HK-2 (cell line): ENCODE measurements around the gene RALGAPA2.

ENCODE experiments used
- DNase-seq: peaks from one replicate; pipeline ENCODE4 v3.0.0-alpha.2; 2018; ENCODE audit not compliant: unreplicated experiment

The RALGAPA2 gene

GRCh38 chr20:20630551-20630950 is 81.9 kb downstream of the RALGAPA2 start:
- DNase-seq = no peak

- no peak for DNase-seq
Observed at GRCh38 chr20:20629556-20630188, 82.8 kb downstream of the RALGAPA2 start.

GRCh38 chr20:20628314-20628713 is 84.1 kb downstream of the RALGAPA2 start:
- DNase-seq = no peak

GRCh38 chr20:20627471-20627870 is 85.0 kb downstream of the RALGAPA2 start:
- no peak for DNase-seq

- DNase-seq = no peak
Observed at GRCh38 chr20:20624914-20625313, 87.5 kb downstream of the RALGAPA2 start.

GRCh38 chr20:20621195-20621594 is 91.2 kb downstream of the RALGAPA2 start:
- DNase-seq = no peak

DNA sequence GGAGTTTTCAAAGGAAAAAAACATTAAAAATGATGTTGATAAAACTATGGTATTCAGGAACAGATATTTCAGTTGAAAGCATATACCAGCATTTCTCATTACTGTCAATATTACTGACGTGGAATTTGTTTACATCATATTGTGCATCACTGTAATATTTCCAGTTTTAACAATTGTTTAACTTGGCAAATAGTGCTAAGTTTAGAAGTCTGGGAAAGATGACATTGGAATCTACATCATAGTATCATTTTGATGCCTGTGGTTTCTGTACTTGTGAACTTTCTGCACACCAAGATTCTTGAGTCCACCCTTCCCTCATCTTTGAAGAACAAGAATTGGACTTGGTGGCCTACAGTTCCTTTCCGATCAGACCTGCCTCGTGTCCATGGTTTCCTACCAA is 98.1 kb downstream of the RALGAPA2 start:
- no peak for DNase-seq

DNA sequence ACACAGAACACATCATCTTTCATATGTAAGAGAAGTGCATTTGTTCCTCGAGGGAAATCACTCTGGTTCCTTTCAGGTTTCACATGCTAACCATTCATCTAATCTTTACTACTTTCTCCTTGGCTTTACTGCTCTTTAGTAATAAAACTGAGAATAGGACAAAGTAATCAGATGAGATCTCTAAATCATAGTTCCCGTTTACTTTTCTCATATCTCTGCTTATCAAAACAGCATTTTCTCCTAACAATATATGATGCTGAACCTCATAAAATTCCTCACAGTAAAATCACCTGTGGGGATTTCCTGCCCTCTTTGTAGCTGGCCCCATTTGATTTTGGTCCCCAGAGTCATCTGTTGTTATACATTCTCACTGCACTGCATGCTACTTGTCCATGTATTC is 100.2 kb downstream of the RALGAPA2 start:
- no peak for DNase-seq

GRCh38 chr20:20611167-20611566 is 101.3 kb downstream of the RALGAPA2 start:
- no peak for DNase-seq

GRCh38 chr20:20609522-20609921 is 102.9 kb downstream of the RALGAPA2 start:
- no peak for DNase-seq

GRCh38 chr20:20608641-20609040 is 103.8 kb downstream of the RALGAPA2 start:
- no peak for DNase-seq

DNA sequence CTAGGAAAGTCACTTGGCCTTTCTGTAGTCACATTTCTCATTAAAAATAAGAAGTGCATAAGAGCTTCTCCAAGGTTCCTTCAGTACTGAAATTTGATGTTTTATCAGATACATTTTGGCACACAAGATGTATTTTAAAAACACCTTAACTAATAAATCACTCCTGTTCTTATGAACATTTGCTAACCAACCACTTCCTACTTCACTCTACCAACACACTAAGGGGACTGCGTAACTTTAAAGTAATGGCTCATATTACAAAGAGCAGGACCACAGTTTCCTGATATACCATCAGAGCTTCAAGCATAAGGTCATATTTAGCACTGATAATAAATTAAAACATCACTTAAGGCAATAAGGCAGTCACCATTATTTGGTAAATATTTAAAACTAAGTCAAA is 104.4 kb downstream of the RALGAPA2 start:
- no peak for DNase-seq

GRCh38 chr20:20606881-20607280 is 105.6 kb downstream of the RALGAPA2 start:
- no peak for DNase-seq

- no peak for DNase-seq
Observed at GRCh38 chr20:20606050-20606449, 106.4 kb downstream of the RALGAPA2 start.

- no peak for DNase-seq
Observed at GRCh38 chr20:20604907-20605306, 107.5 kb downstream of the RALGAPA2 start.

GRCh38 chr20:20604357-20604756 is 108.1 kb downstream of the RALGAPA2 start:
- no peak for DNase-seq

DNA sequence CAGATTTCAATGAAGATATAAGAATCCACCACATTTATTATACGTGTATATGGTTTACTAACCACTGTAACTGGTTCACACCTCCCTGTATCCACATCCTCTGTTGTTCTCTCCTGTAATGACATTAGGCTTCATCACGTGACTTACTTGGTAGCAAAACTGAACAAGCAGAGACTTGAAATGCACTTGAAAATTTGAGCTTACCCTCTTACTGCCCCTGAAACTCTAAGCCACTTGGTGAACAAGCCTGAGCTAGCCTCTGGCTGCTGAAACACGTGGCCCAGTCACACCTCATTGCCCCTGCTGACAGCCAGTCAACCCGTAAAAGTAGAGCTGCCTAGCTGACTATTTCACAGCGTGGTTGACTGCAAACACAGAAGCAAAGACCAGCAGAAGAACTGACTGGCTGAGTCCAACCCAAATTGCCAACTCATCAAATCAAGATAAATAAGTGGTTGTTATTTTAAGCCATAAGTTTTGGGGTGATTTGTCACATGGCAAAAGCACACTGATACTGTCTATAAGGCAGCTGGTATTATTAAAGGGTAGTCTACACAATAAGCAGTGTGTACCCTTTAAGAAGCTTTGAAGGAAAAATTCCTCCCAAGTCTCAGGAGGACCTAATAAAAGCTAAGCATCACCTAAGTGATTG is 109.0 kb downstream of the RALGAPA2 start:
- peak; percentile 64 for DNase-seq

- no peak for DNase-seq
Observed at GRCh38 chr20:20597966-20598365, 114.5 kb downstream of the RALGAPA2 start.

GRCh38 chr20:20594171-20594530 is 118.3 kb downstream of the RALGAPA2 start:
- DNase-seq = no peak

DNA sequence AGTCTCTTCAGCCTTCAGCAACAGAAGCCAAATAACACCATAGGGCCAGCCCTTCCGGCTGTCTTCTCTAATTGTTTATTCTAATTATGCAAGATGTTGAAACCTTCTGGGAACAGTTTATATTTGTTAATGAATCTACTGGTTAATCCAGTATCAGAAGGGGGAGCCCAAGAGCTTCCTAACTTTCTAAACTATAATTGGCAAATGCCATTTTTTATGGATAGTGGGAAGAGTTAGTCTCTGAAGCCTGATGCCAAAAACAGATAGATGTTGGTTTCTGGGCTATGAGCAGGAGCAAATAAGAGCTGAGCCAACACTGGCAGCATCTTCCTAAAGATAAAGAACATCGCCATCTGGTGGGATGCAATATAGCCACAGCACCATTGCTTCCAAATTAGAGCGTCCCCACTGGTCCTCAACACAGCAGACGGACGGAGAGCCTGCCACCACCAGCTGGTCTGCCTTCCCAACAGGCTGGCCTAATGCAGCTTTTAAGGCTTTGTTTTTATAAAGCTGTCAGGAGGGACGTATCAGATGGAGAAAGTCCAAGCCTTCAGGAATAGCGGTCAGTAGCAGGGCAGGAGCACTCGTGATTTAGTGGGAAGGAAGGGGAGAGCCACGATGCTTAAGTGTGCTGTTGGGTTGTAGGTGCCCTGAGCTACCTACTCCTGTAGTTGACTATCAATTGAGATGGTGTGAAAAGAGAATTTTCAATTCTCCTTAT is 118.8 kb downstream of the RALGAPA2 start:
- peak; percentile 17 for DNase-seq

- no peak for DNase-seq
Observed at GRCh38 chr20:20585146-20585545, 127.3 kb downstream of the RALGAPA2 start.

DNA sequence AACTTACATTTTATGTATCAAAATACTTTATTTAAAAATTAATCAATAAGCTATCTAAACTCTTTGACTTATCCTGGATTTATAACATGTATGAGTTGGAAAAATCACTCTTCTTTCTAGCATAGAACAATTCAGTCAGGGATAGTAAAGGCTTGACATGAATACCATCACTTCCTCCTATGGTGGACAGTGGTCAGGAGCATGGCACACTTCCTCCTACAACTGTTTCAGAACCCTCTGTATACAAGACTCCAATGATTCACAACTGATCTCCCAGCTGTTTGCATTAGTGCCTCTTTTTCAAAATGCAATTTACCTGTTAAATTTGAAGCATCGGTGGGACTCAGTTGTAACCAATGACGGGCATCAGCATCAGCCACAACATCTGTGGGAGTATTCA is 129.7 kb downstream of the RALGAPA2 start:
- no peak for DNase-seq

- DNase-seq = no peak
Observed at GRCh38 chr20:20580139-20580538, 132.3 kb downstream of the RALGAPA2 start.
